Fibroblast of lung (primary cell): ENCODE data around the gene H2AZ2. TPM values are rescaled to one million over a fixed set of nuclear protein-coding genes. Genes with fewer than 3 reads are reported as not detected.
A peak's percentile ranks its signal among the peaks of the same experiment; 100 is the strongest.
"Not testable (repeated sequence)": the region's sequence is repeated elsewhere in the genome, so short reads cannot be mapped to it uniquely, and the experiment has no call there.

ENCODE experiments used
- DNase-seq, 2 donors: peaks; one replicate each; pipeline versions ENCODE4 v3.0.0 to v3.0.0-alpha.2; 2010; ENCODE audit warnings: low read depth in 2 of 2
- H2AFZ ChIP-seq: 2 replicates; pipeline ENCODE4 v1.5.1; 2012; ENCODE audit warnings: low read length, control low read depth, inconsistent platforms
- H3K27ac ChIP-seq: 2 replicates; pipeline ENCODE4 v1.5.1; 2011; ENCODE audit warnings: low read length, control low read depth; ENCODE audit not compliant: insufficient read depth
- H3K27me3 ChIP-seq: 2 replicates; pipeline ENCODE4 v1.5.1; 2011; ENCODE audit warnings: mild to moderate bottlenecking, low read length; ENCODE audit not compliant: control insufficient read depth, insufficient read depth
- H3K36me3 ChIP-seq: 2 replicates; pipeline ENCODE4 v1.5.1; 2011; ENCODE audit warnings: low read length; ENCODE audit not compliant: control insufficient read depth, insufficient read depth
- H3K4me1 ChIP-seq: 2 replicates; pipeline ENCODE4 v1.5.1; 2011; ENCODE audit warnings: low read length; ENCODE audit not compliant: control insufficient read depth, insufficient read depth; ENCODE audit errors: extremely low read depth
- H3K4me2 ChIP-seq: 2 replicates; pipeline ENCODE4 v1.5.1; 2011; ENCODE audit warnings: low read length, control low read depth; ENCODE audit not compliant: insufficient read depth; ENCODE audit errors: extremely low read depth
- H3K4me3 ChIP-seq, 4 experiments: fragments of 200-600 bp in 1 of 4; sonication (generic) in 1 of 4; replicated peaks in 1 of 4; 2 replicates each; pipeline ENCODE4 v1.5.1; 2011 to 2016; ENCODE audit warnings: low read length in 4 of 4, low read depth in 3 of 4, mild to moderate bottlenecking in 3 of 4, control low read depth in 2 of 4, inconsistent platforms in 1 of 4, mixed read lengths in 1 of 4; ENCODE audit not compliant: insufficient read depth in 1 of 4; ENCODE audit errors: control extremely low read depth in 1 of 4
- H3K79me2 ChIP-seq: 2 replicates; pipeline ENCODE4 v1.5.1; 2012; ENCODE audit warnings: mild to moderate bottlenecking, low read length, inconsistent platforms; ENCODE audit not compliant: control insufficient read depth, insufficient read depth
- H3K9ac ChIP-seq: 2 replicates; pipeline ENCODE4 v1.5.1; 2011; ENCODE audit warnings: mild to moderate bottlenecking, low read length, control low read depth; ENCODE audit not compliant: insufficient read depth
- H3K9me3 ChIP-seq: 2 replicates; pipeline ENCODE4 v1.5.1; 2012; ENCODE audit warnings: low read depth, low read length; ENCODE audit not compliant: control insufficient read depth, insufficient read depth
- H4K20me1 ChIP-seq: 2 replicates; pipeline ENCODE4 v1.5.1; 2011; ENCODE audit warnings: low read length; ENCODE audit not compliant: control insufficient read depth, insufficient read depth; ENCODE audit errors: extremely low read depth
- EZH2 ChIP-seq: IDR thresholded peaks from 2 replicates; pipeline ENCODE4 v1.5.1; 2012; ENCODE audit warnings: low read length, control low read depth, mild to moderate bottlenecking; ENCODE audit errors: missing control alignments
- polyA plus RNA-seq, 2 donors: library from polyadenylated mRNA; depleted of rRNA in 1 of 2; stranded (reverse) in 1 of 2; unstranded in 1 of 2; fragments of >200 nt; gene quantifications; 2 replicates each; pipeline ENCODE4 v1.2.1, GENCODE V29; 2011 to 2012; ENCODE audit warnings: missing spikeins in 1 of 2
- total RNA-seq: library from RNA; depleted of rRNA; stranded (reverse); fragments of >200 nt; gene quantifications from 2 replicates; pipeline ENCODE4 v1.2.1, GENCODE V29; 2014
- TF ChIP-seq, protein P1 (sequence below), 2 donors: IDR thresholded peaks in 1 of 2; conservative IDR thresholded peaks in 1 of 2; 1 replicate in 1 of 2; 2 replicates in 1 of 2; pipeline ENCODE4 v1.5.1; 2011 to 2012; ENCODE audit warnings: low read length in 2 of 2, control low read depth in 1 of 2, inconsistent platforms in 1 of 2, low read depth in 1 of 2, mild to moderate bottlenecking in 1 of 2

Gene H2AZ2
- total and polyA plus RNA-seq, 2 donors (not counting 1 experiment from before 2014, with no cell fraction given), result 170 to 230 TPM

DNA sequence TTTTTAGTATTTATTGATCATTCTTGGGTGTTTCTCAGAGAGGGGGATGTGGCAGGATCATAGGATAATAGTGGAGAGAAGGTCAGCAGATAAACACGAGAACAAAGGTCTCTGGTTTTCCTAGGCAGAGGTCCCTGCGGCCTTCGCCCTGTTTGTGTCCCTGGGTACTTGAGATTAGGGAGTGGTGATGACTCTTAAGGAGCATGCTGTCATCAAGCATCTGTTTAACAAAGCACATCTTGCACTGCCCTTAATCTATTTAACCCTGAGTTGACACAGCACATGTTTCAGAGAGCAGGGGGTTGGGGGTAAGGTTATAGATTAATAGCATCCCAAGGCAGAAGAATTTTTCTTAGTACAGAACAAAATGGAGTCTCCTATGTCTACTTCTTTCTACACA, 22.4 kb upstream of the H2AZ2 start:
- DNase-seq, H3K4me1 ChIP-seq, H3K9ac ChIP-seq, H4K20me1 ChIP-seq, H3K36me3 ChIP-seq, H3K27ac ChIP-seq, H3K4me3 ChIP-seq, H3K27me3 ChIP-seq, H3K4me2 ChIP-seq, H3K9me3 ChIP-seq, H3K79me2 ChIP-seq, H2AFZ ChIP-seq: not testable (repeated sequence)

GRCh38 chr7:44867073-44867995, 19.4 kb upstream of the H2AZ2 start:
- Histone ChIP-seq H2AFZ (no peak overlapping the region), H3K36me3 (no peaks in the 10 kb centered on the region), H3K27ac (peak overlapping the region; percentile 10), H3K9ac (no peak overlapping the region), H3K79me2 (no peaks in the 10 kb centered on the region), H3K9me3 (no peaks in the 10 kb centered on the region), H3K4me2 (peak overlapping the region; percentile 37), H3K4me3 (no peak overlapping the region), H4K20me1 (no peaks in the 10 kb centered on the region), H3K4me1 (peaks cover 7% of the 10 kb centered on the region), H3K27me3 (no peaks in the 10 kb centered on the region)
- TF ChIP-seq, protein P1, sequence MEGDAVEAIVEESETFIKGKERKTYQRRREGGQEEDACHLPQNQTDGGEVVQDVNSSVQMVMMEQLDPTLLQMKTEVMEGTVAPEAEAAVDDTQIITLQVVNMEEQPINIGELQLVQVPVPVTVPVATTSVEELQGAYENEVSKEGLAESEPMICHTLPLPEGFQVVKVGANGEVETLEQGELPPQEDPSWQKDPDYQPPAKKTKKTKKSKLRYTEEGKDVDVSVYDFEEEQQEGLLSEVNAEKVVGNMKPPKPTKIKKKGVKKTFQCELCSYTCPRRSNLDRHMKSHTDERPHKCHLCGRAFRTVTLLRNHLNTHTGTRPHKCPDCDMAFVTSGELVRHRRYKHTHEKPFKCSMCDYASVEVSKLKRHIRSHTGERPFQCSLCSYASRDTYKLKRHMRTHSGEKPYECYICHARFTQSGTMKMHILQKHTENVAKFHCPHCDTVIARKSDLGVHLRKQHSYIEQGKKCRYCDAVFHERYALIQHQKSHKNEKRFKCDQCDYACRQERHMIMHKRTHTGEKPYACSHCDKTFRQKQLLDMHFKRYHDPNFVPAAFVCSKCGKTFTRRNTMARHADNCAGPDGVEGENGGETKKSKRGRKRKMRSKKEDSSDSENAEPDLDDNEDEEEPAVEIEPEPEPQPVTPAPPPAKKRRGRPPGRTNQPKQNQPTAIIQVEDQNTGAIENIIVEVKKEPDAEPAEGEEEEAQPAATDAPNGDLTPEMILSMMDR (conservative IDR thresholded peaks at IDR 0.05 in 1 of 2, IDR thresholded peaks at IDR 0.05 in 1 of 2; ENCODE audit: low read depth in 1 of 2, low read length in 2 of 2), result no peak
- no peak for TF ChIP-seq EZH2
- DNase-seq, result peak; percentile 87 to 91

GRCh38 chr7:44861949-44862348, 14.1 kb upstream of the H2AZ2 start:
- not testable (repeated sequence) for H3K27ac ChIP-seq, H3K4me3 ChIP-seq, H3K79me2 ChIP-seq, H3K9ac ChIP-seq, H4K20me1 ChIP-seq, H3K27me3 ChIP-seq, H2AFZ ChIP-seq, H3K36me3 ChIP-seq, H3K4me2 ChIP-seq, H3K9me3 ChIP-seq, H3K4me1 ChIP-seq
- DNase-seq, result peak; percentile 42 to 57

GRCh38 chr7:44858161-44858560, 10.3 kb upstream of the H2AZ2 start:
- H4K20me1 ChIP-seq, result no peaks in the 10 kb centered on the region
- no peaks in the 10 kb centered on the region for H3K4me1 ChIP-seq
- no peaks in the 10 kb centered on the region for H3K27me3 ChIP-seq
- no peak overlapping the region for H2AFZ ChIP-seq
- H3K4me3 ChIP-seq, result no peak overlapping the region
- H3K36me3 ChIP-seq, result no peaks in the 10 kb centered on the region
- no peaks in the 10 kb centered on the region for H3K79me2 ChIP-seq
- H3K27ac ChIP-seq, result no peak overlapping the region
- TF ChIP-seq, protein P1 (conservative IDR thresholded peaks at IDR 0.05 in 1 of 2, IDR thresholded peaks at IDR 0.05 in 1 of 2; ENCODE audit: low read depth in 1 of 2, low read length in 2 of 2), result no peak
- no peak for TF ChIP-seq EZH2
- H3K9ac ChIP-seq, result no peak overlapping the region
- DNase-seq, result no peak
- H3K9me3 ChIP-seq, result no peaks in the 10 kb centered on the region
- H3K4me2 ChIP-seq, result no peak overlapping the region
